ENCODE data around the gene U2AF2.

The U2AF2 gene

DNA sequence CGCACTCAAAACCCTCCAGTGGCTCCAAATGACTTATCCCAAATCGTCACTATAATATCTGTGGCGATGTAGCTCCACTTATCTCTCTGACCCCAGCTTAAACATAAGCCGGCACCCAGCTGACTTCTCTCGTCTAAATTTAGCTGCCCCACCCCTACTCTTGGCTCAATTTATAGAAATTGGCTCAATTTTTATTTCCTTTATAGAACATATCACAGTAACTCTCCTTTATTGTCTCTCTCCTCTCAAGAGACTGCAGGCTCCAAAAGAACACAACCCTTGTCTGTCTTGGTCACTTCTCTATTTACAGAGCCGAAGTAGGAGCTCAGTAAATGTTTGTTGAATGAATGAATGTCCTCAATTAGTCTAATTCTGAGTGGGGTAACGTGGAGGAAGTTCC is 31.3 kb upstream of the U2AF2 start:
- Histone ChIP-seq H3K4me1 (ENCODE audit: low read length) (no peaks in the 10 kb centered on the region), H3K9ac (ENCODE audit: low read length) (no peak overlapping the region), H3K36me3 (replicated peaks; ENCODE audit: insufficient read depth, low read length) (no peaks in the 10 kb centered on the region), H4K20me1 (ENCODE audit: insufficient read depth, low read length) (no peaks in the 10 kb centered on the region), H3F3A (ENCODE audit: insufficient read depth, low read length) (0 out of 2 replicates have a peak, but pooled peaks cover 9% of the 10 kb centered on the region), H3K9me2 (replicated peaks; ENCODE audit: insufficient read depth, low read length) (no peaks in the 10 kb centered on the region), H3K4me2 (ENCODE audit: low read depth, low read length) (no peak overlapping the region), H3K27me3 (replicated peaks; ENCODE audit: insufficient read depth, low read length) (peaks cover 10% of the 10 kb centered on the region; the same call in 1 of the 2 replicates), H3K4me3 (ENCODE audit: low read length) (no peak overlapping the region; the same call in 1 of the 2 replicates), H3K9me3 (replicated peaks; ENCODE audit: insufficient read depth, low read length) (no peaks in the 10 kb centered on the region), H3K27ac (ENCODE audit: low read length) (no peak overlapping the region), H2AFZ (ENCODE audit: low read length) (no peak overlapping the region), H3K79me2 (ENCODE audit: low read length) (no peaks in the 10 kb centered on the region; the same call in 1 of the 2 replicates)
- DNase-seq, result no peak
- TF ChIP-seq EZH2phosphoT487 (IDR thresholded peaks at IDR 0.05; ENCODE audit: low read length) (no peak), CTCF (IDR thresholded peaks at IDR 0.05; ENCODE audit: low read length) (no peak), EZH2 (optimal IDR thresholded peaks at IDR 0.05; ENCODE audit: low read depth, low read length) (no peak)

DNA sequence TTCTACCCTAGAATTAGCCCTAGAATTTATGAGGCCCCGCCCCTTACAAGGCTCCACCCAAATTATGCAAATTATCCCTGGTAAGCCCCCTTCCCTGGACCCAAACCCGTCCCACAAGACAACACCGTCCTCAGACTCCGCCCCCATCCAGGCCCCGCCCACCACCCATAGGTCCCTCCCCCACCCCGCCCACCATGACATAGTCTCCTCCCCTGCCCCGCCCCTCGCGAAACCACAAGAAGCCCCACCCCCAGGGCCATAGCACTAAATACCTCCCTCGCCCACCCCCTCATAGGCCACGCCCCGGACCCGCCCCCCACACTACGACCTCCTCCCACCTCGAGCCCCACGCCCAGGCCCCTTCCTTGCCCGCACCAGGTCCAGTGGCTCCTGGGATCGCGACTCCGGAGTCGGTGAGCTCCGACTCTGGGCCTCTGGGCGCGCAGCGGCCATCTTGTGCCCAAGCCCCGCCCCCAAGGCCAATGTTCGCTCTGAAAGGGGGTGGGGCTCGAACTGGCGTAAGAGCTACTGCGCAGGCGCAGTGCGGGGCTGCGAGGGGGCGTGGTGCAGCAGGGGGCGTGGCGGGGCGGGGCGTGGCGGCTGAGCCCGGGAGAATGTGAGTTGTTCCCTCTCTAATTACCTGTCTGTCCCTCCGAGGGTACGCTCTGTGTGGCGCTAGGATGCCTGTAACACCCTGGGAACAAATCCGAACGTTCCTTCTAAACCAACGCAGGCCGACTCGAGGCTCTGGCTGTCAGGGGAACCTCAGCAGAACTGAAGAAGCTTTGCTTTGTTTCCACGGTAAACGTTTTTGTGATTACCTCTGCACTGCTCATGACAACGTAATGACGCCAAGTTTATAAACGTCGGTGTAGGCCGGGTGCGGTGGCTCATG is 30.5 kb upstream of the U2AF2 start, which contains the start of gene ZNF784:
TSS of gene ZNF784 (minus strand) at position 458 of the 895 bp plus-strand sequence. CDS start at position 453, 5 bp downstream.
- no peak for TF ChIP-seq EZH2phosphoT487 (IDR thresholded peaks at IDR 0.05; ENCODE audit: low read length)
- TF ChIP-seq EZH2 (optimal IDR thresholded peaks at IDR 0.05; ENCODE audit: low read depth, low read length), result no peak
- TF ChIP-seq CTCF (IDR thresholded peaks at IDR 0.05; ENCODE audit: low read length), result no peak
- H4K20me1 ChIP-seq (ENCODE audit: insufficient read depth, low read length), result no peaks in the 10 kb centered on the region
- peaks cover 18% of the 10 kb centered on the region for H3K27me3 ChIP-seq (replicated peaks; ENCODE audit: insufficient read depth, low read length)
- peak within 1 kb of the TSS; percentile 86 for H3K9ac ChIP-seq (ENCODE audit: low read length)
- H3F3A ChIP-seq (ENCODE audit: insufficient read depth, low read length), result 0 out of 2 replicates have a peak, but pooled peaks cover 9% of the 10 kb centered on the region
- peak within 1 kb of the TSS; percentile 81 for H3K27ac ChIP-seq (ENCODE audit: low read length)
- peak within 1 kb of the TSS; percentile 72 for H3K4me2 ChIP-seq (ENCODE audit: low read depth, low read length)
- H3K9me2 ChIP-seq (replicated peaks; ENCODE audit: insufficient read depth, low read length), result no peaks in the 10 kb centered on the region
- peak within 1 kb of the TSS; percentile 33 for H2AFZ ChIP-seq (ENCODE audit: low read length)
- no peaks in the 10 kb centered on the region for H3K4me1 ChIP-seq (ENCODE audit: low read length)
- no peaks in the 10 kb centered on the region for H3K9me3 ChIP-seq (replicated peaks; ENCODE audit: insufficient read depth, low read length)
- peak; percentile 93 for DNase-seq
- no peaks in the 10 kb centered on the region; the same call in 1 of the 2 replicates for H3K79me2 ChIP-seq (ENCODE audit: low read length)
- H3K36me3 ChIP-seq (replicated peaks; ENCODE audit: insufficient read depth, low read length), result no peaks in the 10 kb centered on the region
- peak within 1 kb of the TSS; percentile 74 for H3K4me3 ChIP-seq (ENCODE audit: low read length)

DNA sequence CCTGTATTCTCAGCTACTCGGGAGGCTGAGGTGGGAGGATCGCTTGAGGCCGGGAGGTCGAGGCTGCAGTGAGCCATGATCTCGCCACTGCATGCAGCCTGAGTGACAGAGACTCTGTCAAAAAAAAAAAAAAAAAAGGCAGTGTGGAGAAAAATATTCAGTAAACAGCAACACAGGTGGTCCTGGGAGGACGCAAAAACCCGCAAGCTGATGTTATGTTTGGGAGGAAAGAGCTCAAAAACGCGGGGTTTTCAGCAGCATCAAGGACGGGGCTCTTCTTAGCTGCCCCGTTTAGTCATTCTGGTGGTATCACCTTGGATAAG is 29.9 kb upstream of the U2AF2 start:
- Histone ChIP-seq H3K9me3 (replicated peaks; ENCODE audit: insufficient read depth, low read length) (no peaks in the 10 kb centered on the region), H4K20me1 (ENCODE audit: insufficient read depth, low read length) (no peaks in the 10 kb centered on the region), H2AFZ (ENCODE audit: low read length) (peak overlapping the region; percentile 33), H3K4me3 (ENCODE audit: low read length) (peak overlapping the region; percentile 74), H3K27ac (ENCODE audit: low read length) (no peak overlapping the region; the same call in 1 of the 2 replicates), H3K9ac (ENCODE audit: low read length) (peak overlapping the region; percentile 28; the same call in 1 of the 2 replicates), H3K9me2 (replicated peaks; ENCODE audit: insufficient read depth, low read length) (no peaks in the 10 kb centered on the region), H3K27me3 (replicated peaks; ENCODE audit: insufficient read depth, low read length) (peaks cover 23% of the 10 kb centered on the region), H3K36me3 (replicated peaks; ENCODE audit: insufficient read depth, low read length) (no peaks in the 10 kb centered on the region), H3K79me2 (ENCODE audit: low read length) (no peaks in the 10 kb centered on the region; the same call in 1 of the 2 replicates), H3F3A (ENCODE audit: insufficient read depth, low read length) (0 out of 2 replicates have a peak, but pooled peaks cover 9% of the 10 kb centered on the region), H3K4me2 (ENCODE audit: low read depth, low read length) (peak overlapping the region; percentile 72), H3K4me1 (ENCODE audit: low read length) (no peaks in the 10 kb centered on the region)
- TF ChIP-seq CTCF (IDR thresholded peaks at IDR 0.05; ENCODE audit: low read length) (no peak), EZH2phosphoT487 (IDR thresholded peaks at IDR 0.05; ENCODE audit: low read length) (no peak), EZH2 (optimal IDR thresholded peaks at IDR 0.05; ENCODE audit: low read depth, low read length) (no peak)
- no peak for DNase-seq

Measured in MM.1S (cell line).